Kidney capillary endothelial cell (primary cell): ENCODE results near the gene PLB1.

Source experiments
- DNase-seq: peaks from one replicate; pipeline ENCODE4 v3.0.0-alpha.2; 2018; ENCODE audit warnings: low spot score

The PLB1 gene

GRCh38 chr2:28506112-28506910, 10.5 kb downstream of the PLB1 start:
- no peak for DNase-seq

- no peak for DNase-seq
Observed at GRCh38 chr2:28507796-28508764, 12.2 kb downstream of the PLB1 start.

DNA sequence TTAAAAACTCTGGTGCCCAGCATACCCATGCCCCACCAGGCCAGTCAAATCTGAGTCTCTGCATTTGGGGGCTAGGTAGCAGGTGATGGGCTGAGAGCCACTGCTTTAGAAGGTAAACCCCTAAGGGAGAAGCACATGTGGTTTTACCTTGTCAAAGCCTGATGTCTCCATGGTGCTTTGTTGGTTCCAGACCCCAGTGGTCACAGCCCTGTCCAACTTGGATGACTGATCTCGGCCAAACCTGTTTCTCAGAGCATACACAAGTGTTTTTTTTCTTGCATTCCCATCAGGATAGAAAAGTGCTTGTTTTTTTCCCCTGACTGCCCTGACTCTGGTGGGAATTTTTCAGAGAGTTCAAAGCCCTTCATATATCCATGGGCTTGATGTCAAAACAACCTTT, 13.5 kb downstream of the PLB1 start:
- DNase-seq: no peak

DNA sequence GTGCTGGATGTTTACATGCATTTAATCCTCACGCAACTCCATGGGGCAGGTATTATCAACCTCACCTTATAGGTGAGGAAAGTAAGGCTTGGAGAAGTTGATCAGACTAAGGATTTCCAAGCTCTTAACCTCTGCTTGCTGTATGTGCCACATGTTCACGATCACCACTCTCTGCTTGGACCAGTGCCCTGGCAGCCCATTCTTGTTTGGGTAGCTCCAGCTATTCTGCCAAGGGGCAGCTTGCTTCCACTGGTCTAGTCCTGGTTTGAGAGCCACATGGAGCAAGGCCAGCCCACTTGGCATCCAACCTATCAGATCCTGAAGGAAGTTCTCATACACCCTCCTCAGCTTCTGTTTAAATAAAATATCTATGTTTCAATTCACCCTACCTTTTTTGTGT, 14.3 kb downstream of the PLB1 start:
- no peak for DNase-seq

GRCh38 chr2:28511871-28512606, 16.2 kb downstream of the PLB1 start:
- no peak for DNase-seq

DNA sequence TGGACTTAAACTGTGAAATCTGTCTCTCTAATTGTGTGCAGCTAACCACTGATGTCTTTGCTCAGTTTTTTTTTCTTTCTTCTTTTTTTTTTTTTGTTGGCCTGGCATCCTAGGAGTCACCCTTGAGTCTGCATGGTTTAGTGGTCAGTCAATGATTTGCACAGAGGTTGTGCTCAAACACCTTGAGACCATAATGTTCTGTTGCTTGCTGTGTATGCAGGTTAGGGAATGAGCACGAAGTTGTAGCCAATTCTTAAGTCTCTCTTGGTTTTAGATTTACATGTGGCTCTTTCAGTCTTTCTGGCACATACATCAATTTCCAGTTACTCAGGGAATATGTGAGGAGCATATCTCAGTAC, 16.7 kb downstream of the PLB1 start:
- no peak for DNase-seq

DNA sequence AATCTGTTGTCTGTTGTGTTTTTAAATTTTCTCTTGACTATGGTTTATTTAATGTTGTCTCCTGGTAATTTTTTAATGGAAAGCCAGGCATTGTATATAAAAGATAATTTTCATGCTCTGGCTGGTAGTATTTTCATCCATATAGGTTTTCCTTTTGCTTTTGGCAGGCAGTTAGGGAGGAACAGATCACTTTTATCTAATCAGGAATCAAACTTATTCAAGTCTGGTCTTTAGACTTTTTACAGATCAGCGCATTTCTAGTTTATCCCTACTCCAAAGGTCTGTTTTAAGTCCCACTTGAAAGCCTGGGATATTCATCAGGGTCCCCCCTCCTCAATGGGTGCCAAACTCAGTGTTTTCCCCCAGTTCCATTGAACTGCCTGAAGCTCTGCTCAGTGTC, 17.2 kb downstream of the PLB1 start:
- no peak for DNase-seq

- no peak for DNase-seq
Observed at GRCh38 chr2:28515176-28515751, 19.4 kb downstream of the PLB1 start.

GRCh38 chr2:28516430-28516829, 20.6 kb downstream of the PLB1 start:
- no peak for DNase-seq

- DNase-seq: no peak
Observed at GRCh38 chr2:28516950-28517349, 21.1 kb downstream of the PLB1 start.

DNA sequence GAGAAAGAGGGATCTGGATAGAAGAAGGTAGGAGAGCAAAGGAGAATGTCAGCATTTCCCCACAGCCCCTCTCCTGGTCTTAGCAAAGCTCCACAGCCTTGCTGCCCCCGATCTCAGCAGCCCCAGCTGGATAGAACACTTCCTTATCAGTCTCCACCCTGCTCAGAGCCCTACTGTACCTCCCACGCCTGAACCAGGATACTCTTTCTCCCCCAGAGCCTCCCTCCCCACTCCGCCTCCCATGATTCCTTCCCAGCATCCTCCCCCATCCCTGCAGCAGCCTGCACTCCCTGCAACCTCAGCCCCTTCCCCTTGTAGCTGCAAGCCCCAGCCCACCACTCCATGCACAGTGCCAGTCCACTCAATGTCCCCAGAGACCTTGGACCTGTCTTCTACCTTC, 25.8 kb downstream of the PLB1 start:
- no peak for DNase-seq

GRCh38 chr2:28522481-28522880, 26.6 kb downstream of the PLB1 start:
- DNase-seq: no peak

DNA sequence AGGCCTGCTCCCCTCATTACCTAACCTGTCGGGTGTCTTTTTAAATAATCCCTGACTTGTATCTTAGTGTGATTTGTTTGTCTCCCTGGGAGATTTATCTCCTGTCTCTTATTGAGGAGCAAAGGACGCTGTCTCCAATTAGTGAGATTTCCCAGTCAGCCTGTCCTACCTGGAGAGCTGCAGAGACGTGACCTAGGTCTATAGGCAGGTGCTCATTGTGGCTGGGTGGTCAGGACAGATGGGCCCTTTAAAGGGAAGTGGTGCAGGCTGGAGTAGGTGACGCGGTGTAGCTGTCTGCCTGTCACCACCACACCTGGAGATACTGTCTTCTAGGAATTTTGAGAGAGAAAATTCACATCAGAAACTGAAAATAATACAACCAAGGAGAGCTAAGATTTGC, 28.0 kb downstream of the PLB1 start:
- DNase-seq: no peak

DNA sequence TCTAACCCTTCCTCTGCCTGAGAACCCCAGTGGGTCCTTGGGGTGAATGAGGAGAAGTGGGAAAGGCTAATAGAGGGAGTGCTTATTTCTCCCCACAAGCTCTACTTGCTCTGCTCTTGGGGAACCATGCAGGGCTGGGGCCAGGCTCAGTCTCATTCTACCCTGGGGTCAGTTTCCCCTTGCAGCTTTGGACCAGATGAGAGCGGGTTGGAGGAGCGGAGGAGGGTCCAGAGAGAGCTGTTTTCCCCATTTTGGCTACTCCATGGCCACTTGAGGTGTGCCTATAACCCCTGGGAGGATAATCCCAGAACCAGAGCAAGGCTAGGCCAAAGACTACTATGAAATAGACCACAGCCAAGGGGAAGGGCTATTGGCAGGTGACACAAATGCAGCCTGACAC, 29.6 kb downstream of the PLB1 start:
- no peak for DNase-seq

GRCh38 chr2:28526527-28527132, 30.8 kb downstream of the PLB1 start:
- no peak for DNase-seq

- no peak for DNase-seq
Observed at GRCh38 chr2:28527196-28527595, 31.3 kb downstream of the PLB1 start.

DNA sequence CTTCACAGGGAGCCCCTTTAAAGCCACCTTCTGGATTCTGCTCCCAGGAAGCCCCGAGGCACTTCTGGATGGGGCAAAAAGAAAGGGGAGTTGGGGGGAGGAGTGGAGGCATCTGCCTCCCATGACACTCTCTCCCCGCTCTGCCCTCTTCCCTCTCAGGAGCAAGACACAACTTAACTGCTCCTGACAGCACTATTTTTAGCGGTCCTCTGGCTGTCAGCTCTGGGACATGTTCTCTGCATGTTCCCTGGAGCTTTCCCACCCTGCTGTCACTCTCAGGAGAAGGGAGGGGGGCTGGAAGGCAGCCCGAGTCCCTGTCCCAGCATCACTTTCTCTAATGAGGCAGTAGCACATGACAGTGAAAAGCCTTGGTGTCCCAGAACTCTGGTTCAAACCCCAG, 32.3 kb downstream of the PLB1 start:
- DNase-seq: no peak

DNA sequence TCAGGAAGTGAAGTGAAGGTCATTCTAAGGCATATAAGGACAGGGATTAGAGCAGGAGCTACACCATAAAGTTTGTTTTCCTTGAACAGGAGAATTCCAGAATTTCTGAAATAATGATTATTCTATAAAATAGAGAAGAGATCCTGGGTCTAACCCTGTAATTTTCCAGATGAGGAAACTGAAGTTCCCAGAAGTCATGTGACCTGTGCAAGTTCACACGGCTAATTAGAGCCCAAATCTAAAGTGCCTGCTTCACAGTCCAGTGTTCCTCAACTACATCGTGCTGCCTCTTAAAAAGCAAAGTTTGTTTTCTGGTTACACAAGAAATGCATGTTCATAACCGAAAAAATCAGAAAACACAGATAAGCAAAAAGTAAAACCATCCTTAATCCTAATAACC, 34.9 kb downstream of the PLB1 start:
- no peak for DNase-seq

- no peak for DNase-seq
Observed at GRCh38 chr2:28532399-28532798, 36.5 kb downstream of the PLB1 start.

DNA sequence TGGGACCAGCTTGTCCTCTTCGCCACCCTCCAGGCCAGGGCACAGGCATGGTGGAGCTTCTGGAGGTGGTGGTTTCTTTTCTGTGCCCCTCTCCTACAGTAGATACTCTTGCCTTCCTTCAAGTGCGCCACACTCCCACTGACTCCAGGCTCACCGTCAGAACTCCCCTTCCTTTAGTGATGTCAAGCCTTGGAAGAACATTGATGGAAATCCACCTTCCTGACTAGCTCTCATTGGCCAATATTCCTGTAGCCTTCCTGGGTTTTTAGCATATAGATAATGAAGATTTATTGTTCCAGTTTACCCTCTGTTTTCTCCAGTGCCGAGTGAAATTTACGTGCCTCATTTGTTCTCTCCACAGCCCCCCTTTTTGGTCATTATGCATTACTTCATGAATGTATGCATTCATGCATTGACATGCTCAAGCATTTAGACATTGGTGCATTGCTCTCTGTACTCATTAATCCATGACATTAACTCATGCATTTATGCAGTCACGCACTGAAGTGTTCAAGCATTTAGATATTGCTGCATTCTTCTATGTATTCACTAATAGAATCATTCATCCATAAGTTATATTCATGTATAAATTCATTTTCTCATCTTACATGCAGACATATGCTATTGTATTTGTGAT, 37.3 kb downstream of the PLB1 start:
- DNase-seq: no peak

DNA sequence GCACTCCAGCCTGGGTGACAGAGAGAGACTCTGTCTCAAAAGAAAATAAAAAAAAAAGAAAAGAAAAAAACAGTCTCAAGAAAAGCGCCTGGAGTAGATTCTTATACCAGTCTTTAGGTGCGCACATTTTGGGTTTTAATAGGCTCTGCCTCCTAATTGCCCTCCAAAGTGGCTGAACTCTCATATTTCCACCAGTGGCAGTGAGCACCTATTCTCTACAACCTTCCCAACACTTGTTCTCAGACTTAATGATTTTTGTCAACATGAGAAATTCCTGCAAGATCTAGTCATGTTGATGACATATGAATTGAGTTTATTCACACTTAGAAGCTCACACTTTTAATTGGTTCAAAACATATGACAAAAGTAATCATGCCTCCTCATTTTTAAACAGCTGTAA, 39.0 kb downstream of the PLB1 start:
- DNase-seq: no peak
